NCI-H748 (cell line): ENCODE data around the gene MARK2.
"Not testable (repeated sequence)": the region's sequence is repeated elsewhere in the genome, so short reads cannot be mapped to it uniquely, and the experiment has no call there.

ENCODE experiments used
- DNase-seq: peaks from one replicate; lab custom pipeline; 2025; ENCODE audit not compliant: unreplicated experiment; lab: John Stamatoyannopoulos, UW

Gene MARK2

DNA sequence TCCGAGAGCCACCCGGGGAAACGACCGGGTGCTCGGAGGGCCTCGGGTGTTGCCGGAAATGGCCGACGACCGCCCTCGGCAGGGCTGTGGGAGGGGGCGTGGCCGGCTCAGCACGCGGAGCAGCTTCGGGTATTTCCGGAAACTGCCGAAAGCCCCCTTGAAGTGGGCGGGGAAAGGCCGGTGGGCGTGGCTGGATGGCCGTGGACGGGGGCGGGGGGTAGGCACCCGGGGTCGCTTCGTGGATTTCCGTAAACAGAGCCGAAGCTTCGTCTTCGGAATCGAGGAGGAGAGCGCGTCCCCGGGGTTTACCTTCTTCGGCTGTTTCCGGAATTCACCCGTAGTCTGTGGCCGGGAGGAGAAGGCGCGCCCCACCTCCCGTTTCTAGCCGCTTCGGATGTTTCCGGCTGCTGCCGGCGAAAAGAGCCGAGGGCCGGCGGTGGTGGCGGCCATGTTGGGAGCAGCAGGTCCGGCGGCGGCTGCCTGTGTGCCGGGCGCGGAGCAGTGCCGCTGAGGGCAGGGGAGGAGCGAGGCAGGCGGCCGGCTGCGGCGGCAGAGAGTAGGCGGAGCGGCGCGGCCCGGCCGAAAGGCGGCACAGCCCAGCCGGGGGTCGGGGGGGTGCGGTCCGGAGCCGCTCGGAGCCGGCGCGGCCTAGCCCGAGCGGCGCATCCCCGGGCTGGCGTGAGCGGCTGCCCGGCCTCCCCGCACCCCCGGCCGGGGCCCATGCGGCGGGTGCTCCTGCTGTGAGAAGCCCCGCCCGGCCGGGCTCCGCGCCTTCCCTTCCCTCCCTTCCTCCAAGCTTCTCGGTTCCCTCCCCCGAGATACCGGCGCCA is at the start of gene MARK2:
MARK2 (plus strand) TSS at position 433 of the 830 bp plus-strand sequence; CDS start at position 830, 397 bp downstream.
- peak; percentile 100 for DNase-seq

GRCh38 chr11:63791495-63792167 is 47.3 kb upstream of the MARK2 start:
- DNase-seq: no peak

DNA sequence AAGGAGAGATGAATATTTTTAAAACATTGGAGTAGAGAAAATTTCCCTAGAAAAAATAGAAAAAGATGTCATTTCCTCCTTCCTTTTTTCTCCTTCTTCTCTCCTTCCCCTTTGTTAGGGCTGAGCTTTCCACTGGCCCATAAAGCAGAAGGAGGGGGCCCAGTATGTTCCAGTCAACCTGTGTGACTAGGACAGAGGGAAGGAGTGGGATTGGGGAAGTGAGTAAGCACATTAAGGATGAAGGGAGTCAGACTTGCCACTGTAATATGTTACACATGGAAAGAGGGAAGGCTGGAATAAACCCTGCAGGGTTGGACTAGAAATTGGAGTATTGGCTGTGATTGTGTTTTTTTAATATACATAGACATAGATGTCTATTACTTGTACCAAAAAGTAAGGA is 45.7 kb upstream of the MARK2 start:
- DNase-seq: no peak

GRCh38 chr11:63795066-63795465 is 43.8 kb upstream of the MARK2 start:
- DNase-seq: no peak

DNA sequence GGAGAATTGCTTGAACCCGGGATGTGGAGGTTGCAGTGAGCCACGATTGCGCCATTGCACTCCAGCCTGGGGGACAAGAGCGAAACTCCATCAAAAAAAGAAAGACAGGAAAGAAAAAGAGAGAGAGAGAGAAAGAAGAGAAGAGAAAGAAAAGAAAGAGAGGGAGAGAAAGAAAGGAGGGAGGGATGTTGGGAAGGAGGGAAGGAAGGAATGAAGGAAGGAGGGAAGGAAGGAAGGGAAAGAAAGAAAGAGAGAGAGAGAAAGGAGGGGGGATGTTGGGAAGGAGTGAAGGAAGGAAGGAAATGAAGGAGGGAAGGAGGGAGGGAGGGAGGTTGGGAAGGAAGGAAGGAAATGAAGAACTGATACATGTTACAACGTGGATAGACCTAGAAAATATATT is 38.0 kb upstream of the MARK2 start:
- DNase-seq: no peak

DNA sequence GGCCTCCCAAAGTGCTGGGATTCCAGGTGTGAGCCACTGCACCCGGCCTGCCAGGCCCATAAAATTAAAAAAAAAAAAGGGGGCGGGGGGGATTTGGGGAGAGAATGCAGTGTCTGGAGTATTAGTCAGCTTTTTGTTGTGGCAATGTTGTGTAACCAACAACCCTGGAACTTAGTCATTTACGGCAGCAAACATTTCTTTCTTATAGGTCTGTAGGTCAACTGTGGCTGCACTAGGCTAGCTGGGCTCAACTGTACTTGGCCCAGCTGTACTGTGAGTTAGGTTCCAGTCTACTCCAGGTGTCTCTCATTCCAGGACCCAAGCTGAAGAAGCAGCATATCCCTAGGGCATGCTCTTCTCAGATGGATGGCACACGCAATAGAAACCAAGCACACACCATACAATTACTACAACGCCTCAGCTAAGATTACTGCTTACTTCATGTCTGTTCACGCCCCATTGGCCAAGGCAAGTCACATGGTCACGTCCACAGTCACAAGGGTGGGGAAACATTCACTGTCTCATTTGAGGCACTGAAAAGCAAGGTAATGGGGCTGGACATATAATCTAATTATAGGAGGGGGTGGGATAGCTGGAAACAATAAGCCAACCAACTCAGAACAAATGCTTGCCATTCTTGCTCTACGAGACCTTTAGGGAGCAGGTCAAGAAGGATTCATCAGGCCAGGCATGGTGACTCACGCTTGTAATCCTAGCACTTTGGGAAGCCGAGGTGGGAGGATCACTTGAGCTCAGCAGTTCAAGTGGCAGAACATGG is 36.1 kb upstream of the MARK2 start:
- peak; percentile 32 for DNase-seq

- peak; percentile 34 for DNase-seq
Measured at GRCh38 chr11:63804259-63804658, 34.7 kb upstream of the MARK2 start.

- DNase-seq: no peak
Measured at GRCh38 chr11:63805844-63806415, 33.0 kb upstream of the MARK2 start.

DNA sequence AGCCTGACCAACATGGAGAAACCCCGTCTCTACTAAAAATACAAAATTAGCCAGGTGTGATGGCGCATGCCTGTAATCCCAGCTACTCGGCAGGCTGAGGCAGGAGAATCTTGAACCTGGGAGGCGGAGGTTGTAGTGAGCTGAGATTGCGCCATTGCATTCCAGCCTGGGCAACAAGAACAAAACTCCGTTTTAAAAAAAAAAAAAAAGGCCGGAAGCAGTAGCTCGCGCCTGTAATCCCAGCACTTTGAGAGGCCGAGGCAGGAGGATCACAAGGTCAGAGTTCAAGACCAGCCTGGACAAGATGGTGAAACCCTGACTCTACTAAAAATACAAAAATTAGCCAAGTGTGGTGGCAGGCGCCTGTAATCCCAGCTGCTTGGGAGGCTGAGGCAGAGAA is 28.5 kb upstream of the MARK2 start:
- not testable (repeated sequence) for DNase-seq

GRCh38 chr11:63811522-63811921 is 27.4 kb upstream of the MARK2 start:
- DNase-seq: no peak

- DNase-seq: peak; percentile 88
Measured at GRCh38 chr11:63813035-63813562, 25.8 kb upstream of the MARK2 start, which contains the start of gene SPINDOC. Gene SPINDOC (plus strand): TSS chr11:63813456. CDS start chr11:63813687, 231 bp downstream.

GRCh38 chr11:63813563-63814382 is 25.1 kb upstream of the MARK2 start:
- DNase-seq: peak; percentile 67

DNA sequence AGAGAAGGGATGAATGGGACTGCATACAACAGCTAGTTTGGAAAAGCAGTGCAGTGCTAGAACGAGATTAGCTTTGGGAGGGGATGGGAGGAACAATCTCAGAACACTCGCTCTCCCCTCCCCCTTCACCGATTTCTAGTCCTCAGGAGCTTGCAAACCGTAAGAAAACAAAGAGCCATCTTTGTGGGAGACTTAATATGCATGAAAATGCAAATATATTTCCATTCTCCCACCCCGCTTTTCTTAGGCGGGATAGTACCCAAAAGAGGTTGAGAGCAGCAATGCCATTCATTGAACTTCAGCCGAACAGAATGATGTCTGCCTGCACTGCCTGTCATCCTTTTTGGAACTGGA is 24.6 kb upstream of the MARK2 start:
- no peak for DNase-seq

DNA sequence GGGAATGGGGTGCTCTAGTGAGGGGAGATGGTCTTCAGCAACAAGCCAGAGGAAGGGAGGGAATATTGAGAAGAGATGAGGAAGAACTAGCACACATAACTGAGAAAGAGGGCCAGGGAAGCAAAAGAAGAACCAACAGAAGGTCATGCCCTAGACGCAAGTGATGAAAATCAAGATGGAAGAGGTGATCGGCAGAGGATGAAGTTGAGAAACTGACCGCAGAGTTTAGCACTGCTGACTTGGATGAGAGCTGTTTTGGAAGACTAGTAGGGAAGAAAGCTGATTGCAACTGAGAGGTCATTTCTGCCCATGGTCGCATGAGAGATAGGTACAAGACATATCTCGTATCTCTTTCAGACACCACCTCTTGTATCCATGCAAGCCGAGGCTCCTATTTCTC is 22.7 kb upstream of the MARK2 start:
- no peak for DNase-seq

DNA sequence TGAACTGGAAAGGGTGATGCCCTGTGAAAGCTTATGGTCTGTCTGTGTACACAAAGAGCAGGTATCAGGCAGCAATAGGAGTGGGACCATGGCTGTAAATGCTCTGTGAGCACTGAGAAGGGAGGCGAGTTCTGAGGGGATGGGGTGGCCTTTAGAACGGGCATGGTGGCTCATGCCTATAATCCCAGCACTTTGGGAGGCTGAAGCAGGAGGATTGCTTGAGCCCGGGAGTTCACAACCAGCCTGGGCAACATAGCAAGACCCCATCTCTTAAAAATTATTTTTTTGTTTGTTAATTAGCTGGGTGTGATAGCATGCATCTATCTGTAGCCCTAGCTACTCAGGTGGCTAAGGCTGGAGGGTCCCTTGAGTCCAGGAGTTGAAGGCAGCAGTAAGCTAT is 22.2 kb upstream of the MARK2 start:
- DNase-seq: no peak

- DNase-seq: no peak
Measured at GRCh38 chr11:63817758-63818498, 21.0 kb upstream of the MARK2 start.

DNA sequence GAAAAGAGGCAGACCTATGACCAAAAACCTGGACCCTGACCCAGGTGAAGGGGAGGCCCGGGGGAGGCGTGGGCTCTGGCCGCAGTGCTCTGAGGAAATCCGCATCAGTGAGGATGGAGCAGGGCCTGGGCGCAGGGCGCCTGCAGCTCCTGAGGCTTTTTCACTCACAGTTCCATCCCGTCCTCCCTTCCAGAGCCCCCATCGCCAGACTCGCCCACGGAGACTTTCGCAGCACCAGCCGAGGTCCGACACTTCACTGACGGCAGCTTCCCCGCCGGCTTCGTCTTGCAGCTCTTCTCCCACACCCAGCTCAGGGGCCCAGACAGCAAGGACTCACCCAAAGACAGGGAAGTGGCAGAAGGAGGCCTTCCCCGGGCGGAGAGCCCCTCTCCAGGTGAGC is 20.3 kb upstream of the MARK2 start:
- no peak for DNase-seq

DNA sequence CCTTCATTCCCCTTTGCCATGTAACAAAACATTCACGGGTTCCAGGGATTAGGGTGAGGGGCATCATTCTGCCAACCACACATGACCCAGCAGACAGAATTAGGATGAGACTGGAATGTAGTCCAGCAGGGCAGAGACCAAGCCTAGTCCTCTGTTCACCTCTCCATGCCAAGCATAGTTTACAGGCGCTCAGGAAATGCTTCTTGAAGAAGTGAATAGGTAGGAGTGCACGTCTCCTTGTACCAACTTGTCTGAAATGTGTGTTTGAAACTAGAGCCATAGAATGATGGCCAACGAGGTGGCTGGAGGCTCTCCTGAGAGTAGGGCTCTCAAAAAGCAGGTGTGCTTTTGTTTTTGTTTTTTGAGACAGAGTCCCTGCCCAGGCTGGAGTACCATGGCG is 17.5 kb upstream of the MARK2 start:
- DNase-seq: no peak

DNA sequence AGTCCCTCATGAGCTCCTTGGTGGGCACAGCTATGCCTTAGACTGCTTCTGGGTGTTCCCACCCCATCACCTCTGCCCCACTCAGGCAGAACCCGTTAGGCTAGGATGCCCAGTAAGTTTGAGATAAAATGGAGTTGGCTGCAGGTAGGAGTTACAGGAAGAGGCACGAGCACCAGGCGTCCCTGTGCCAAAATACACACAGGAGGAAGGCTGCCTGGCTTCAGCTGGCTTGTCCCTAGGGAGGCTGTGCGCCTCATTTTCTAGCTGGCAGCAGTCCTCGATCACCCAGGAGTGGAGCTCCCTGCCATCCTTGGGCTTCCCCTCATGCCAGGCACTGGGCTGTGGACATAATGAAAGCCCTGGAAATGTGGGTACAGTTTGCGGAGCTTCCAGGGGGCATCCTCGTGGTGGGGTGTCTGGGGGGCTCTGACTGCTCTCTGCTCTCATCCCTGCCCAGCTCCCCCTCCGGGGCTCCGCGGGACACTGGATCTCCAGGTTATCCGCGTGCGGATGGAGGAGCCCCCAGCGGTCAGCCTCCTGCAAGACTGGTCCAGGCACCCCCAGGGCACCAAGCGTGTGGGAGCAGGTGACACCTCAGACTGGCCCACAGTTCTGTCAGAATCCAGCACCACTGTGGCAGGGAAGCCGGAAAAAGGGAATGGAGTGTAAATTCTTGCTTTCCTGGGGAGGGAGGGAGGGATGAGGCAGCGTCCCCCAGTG is 12.3 kb upstream of the MARK2 start:
- no peak for DNase-seq
